IMR-90 (cell line): Measurements from ENCODE around the gene SLC50A1. TPM values are rescaled to one million over a fixed set of nuclear protein-coding genes. Genes with fewer than 3 reads are reported as not detected.
A peak's percentile ranks its signal among the peaks of the same experiment; 100 is the strongest.

Source experiments
- ATAC-seq: fragments of 200-7000 bp; cut with Tn5 transposase; 2 replicates; pipeline ENCODE4 v1.9.1; 2020; ENCODE audit warnings: low read depth, mild to moderate bottlenecking, moderate library complexity
- BruUV-seq: library from RNA; stranded (reverse); fragments of 400-500 nt; replicated peaks from 2 replicates; lab custom pipeline; 2021; lab: Mats Ljungman, UMichigan
- CTCF ChIA-PET: fragments of 300-600 bp; formaldehyde crosslinking; extraction: SDS; loops from one replicate; lab custom pipeline; 2021; ENCODE audit warnings: antibody characterized with exemption; lab: Yijun Ruan, JAX
- POLR2A ChIA-PET: fragments of 300-600 bp; sonication (Branson Sonifier 250); formaldehyde crosslinking; loops from one replicate; lab custom pipeline; 2022; ENCODE audit warnings: antibody characterized with exemption; ENCODE audit not compliant: unreplicated experiment; lab: Charles Lee
- DNase-seq: peaks from one replicate; pipeline ENCODE4 v3.0.0; 2013
- H2AFZ ChIP-seq: replicated peaks from 2 replicates; pipeline ENCODE3; 2013; ENCODE audit warnings: low read length, mild to moderate bottlenecking; ENCODE audit not compliant: poor library complexity
- H2AK5ac ChIP-seq: 2 replicates; pipeline ENCODE4 v1.6.1; 2013; ENCODE audit warnings: low read depth, low read length, inconsistent platforms
- H2AK9ac ChIP-seq: replicated peaks from 2 replicates; pipeline ENCODE3; 2013; ENCODE audit warnings: mild to moderate bottlenecking, low read depth, low read length, moderate library complexity; ENCODE audit not compliant: poor library complexity
- H2BK120ac ChIP-seq: 2 replicates; pipeline ENCODE4 v1.6.1; 2013; ENCODE audit warnings: low read depth, low read length, inconsistent platforms
- H2BK15ac ChIP-seq: 3 replicates; pipeline ENCODE4 v1.6.1; 2013; ENCODE audit warnings: low read depth, low read length, inconsistent platforms
- H2BK20ac ChIP-seq: 2 replicates; pipeline ENCODE4 v1.6.1; 2013; ENCODE audit warnings: low read depth, mild to moderate bottlenecking, inconsistent platforms, low read length, moderate library complexity
- H2BK5ac ChIP-seq: 2 replicates; pipeline ENCODE4 v1.6.1; 2013; ENCODE audit warnings: mild to moderate bottlenecking, low read depth, low read length, inconsistent platforms; ENCODE audit not compliant: poor library complexity, severe bottlenecking
- H3K14ac ChIP-seq: replicated peaks from 2 replicates; pipeline ENCODE4 v1.6.1; 2013; ENCODE audit warnings: low read depth, low read length, inconsistent platforms
- H3K18ac ChIP-seq: 2 replicates; pipeline ENCODE4 v1.6.1; 2013; ENCODE audit warnings: low read depth, low read length, control low read depth
- H3K23ac ChIP-seq: 2 replicates; pipeline ENCODE4 v1.6.1; 2013; ENCODE audit warnings: low read depth, low read length, inconsistent platforms
- H3K27ac ChIP-seq: 2 replicates; pipeline ENCODE4 v1.5.1; 2013; ENCODE audit warnings: mild to moderate bottlenecking, control low read depth, low read length; ENCODE audit not compliant: insufficient read depth
- H3K27me3 ChIP-seq: 2 replicates; pipeline ENCODE4 v1.6.1; 2013; ENCODE audit warnings: low read length; ENCODE audit not compliant: control insufficient read depth, insufficient read depth
- H3K36me3 ChIP-seq: 2 replicates; pipeline ENCODE4 v1.6.1; 2013; ENCODE audit warnings: low read length, mixed read lengths; ENCODE audit not compliant: control insufficient read depth, insufficient read depth
- H3K4ac ChIP-seq: 2 replicates; pipeline ENCODE4 v1.6.1; 2013; ENCODE audit warnings: low read depth, low read length, inconsistent platforms
- H3K4me1 ChIP-seq: 2 replicates; pipeline ENCODE4 v1.6.1; 2013; ENCODE audit warnings: low read length, mixed read lengths; ENCODE audit not compliant: control insufficient read depth, insufficient read depth
- H3K4me2 ChIP-seq: 2 replicates; pipeline ENCODE4 v1.6.1; 2013; ENCODE audit warnings: low read depth, mild to moderate bottlenecking, control low read depth, low read length, moderate library complexity
- H3K4me3 ChIP-seq: 2 replicates; pipeline ENCODE4 v1.5.1; 2013; ENCODE audit warnings: low read depth, mild to moderate bottlenecking, control low read depth, low read length, moderate library complexity; ENCODE audit not compliant: insufficient read depth
- H3K56ac ChIP-seq: 2 replicates; pipeline ENCODE4 v1.6.1; 2013; ENCODE audit warnings: low read length, inconsistent platforms; ENCODE audit not compliant: insufficient read depth; ENCODE audit errors: extremely low read depth
- H3K79me1 ChIP-seq, 2 experiments: 2 replicates each; pipeline ENCODE4 v1.6.1; 2013; ENCODE audit warnings: low read length in 2 of 2, inconsistent platforms in 1 of 2, low read depth in 1 of 2
- H3K9ac ChIP-seq: 2 replicates; pipeline ENCODE4 v1.6.1; 2013; ENCODE audit warnings: low read depth, low read length, control low read depth
- H3K9me1 ChIP-seq: 2 replicates; pipeline ENCODE4 v1.6.1; 2013; ENCODE audit warnings: low read length, inconsistent platforms; ENCODE audit not compliant: insufficient read depth
- H3K9me3 ChIP-seq: 2 replicates; pipeline ENCODE4 v1.6.1; 2013; ENCODE audit warnings: low read length; ENCODE audit not compliant: control insufficient read depth, insufficient read depth
- H4K20me1 ChIP-seq: 2 replicates; pipeline ENCODE4 v1.6.1; 2013; ENCODE audit warnings: low read length, inconsistent platforms; ENCODE audit not compliant: insufficient read depth
- H4K5ac ChIP-seq: 2 replicates; pipeline ENCODE4 v1.6.1; 2013; ENCODE audit warnings: mild to moderate bottlenecking, low read depth, low read length, control low read depth
- H4K8ac ChIP-seq, 2 experiments: 2 replicates each; pipeline ENCODE4 v1.6.1; 2013; ENCODE audit warnings: low read depth in 2 of 2, low read length in 2 of 2, control low read depth in 1 of 2, inconsistent platforms in 1 of 2
- H4K91ac ChIP-seq: 2 replicates; pipeline ENCODE4 v1.6.1; 2013; ENCODE audit warnings: low read depth, low read length, inconsistent platforms; ENCODE audit not compliant: insufficient read depth
- ELK1 ChIP-seq: fragments of 150-350 bp; IDR thresholded peaks from 2 replicates; pipeline ENCODE4 v1.6.1; 2016; ENCODE audit warnings: low read depth, mild to moderate bottlenecking, low read length, moderate library complexity, borderline replicate concordance
- FOS ChIP-seq: fragments of 150-350 bp; IDR thresholded peaks from 2 replicates; pipeline ENCODE4 v1.6.1; 2016; ENCODE audit warnings: low read depth, low read length
- MAZ ChIP-seq: IDR thresholded peaks from 2 replicates; pipeline ENCODE4 v1.6.1; 2012; ENCODE audit warnings: low read depth, mild to moderate bottlenecking, low read length, improper control_type of control experiment, moderate library complexity, borderline replicate concordance
- NFE2L2 ChIP-seq: fragments of 150-350 bp; IDR thresholded peaks from 2 replicates; pipeline ENCODE4 v1.6.1; 2016; ENCODE audit warnings: low read depth, mild to moderate bottlenecking, low read length
- RFX5 ChIP-seq: IDR thresholded peaks from 2 replicates; pipeline ENCODE4 v1.8.0; 2012; ENCODE audit warnings: low read depth, mild to moderate bottlenecking, low read length, moderate library complexity
- WGBS, 2 experiments: methylation state at CpG; one replicate each; pipeline versions ENCODE4 v1.1.5 to v1.1.7; 2013; ENCODE audit warnings: missing lambda C conversion rate in 2 of 2; ENCODE audit not compliant: insufficient read length in 1 of 2; ENCODE audit errors: extremely low coverage in 2 of 2; 5-methylcytosine and 5-hydroxymethylcytosine counted together
- dilution Hi-C: fragments of 300-500 bp; cut with HindIII; formaldehyde crosslinking; loops from one replicate; pipeline ENCODE4 v1.14.3; 2018; ENCODE audit warnings: low sequenced_read_pairs; ENCODE audit not compliant: unreplicated experiment
- in situ Hi-C: fragments of 300-500 bp; cut with MboI; formaldehyde crosslinking; loops from 3 replicates; pipeline ENCODE4 v1.14.3; 2019; ENCODE audit warnings: low sequenced_read_pairs, inconsistent platforms, mixed read lengths
- intact Hi-C: fragments of 100-400 bp; cut with micrococcal nuclease; formaldehyde crosslinking; loops from 2 replicates; pipeline ENCODE4 v1.10.0; 2022
- polyA plus RNA-seq, 3 experiments: library from polyadenylated mRNA; depleted of rRNA; stranded (reverse); fragments of >200 nt; gene quantifications; 2 replicates each; pipeline ENCODE4 v1.2.3, GENCODE V29; 2012; ENCODE audit warnings: low replicate concordance in 1 of 3
- total RNA-seq: library from RNA; depleted of rRNA; stranded (reverse); fragments of >200 nt; gene quantifications from 2 replicates; pipeline ENCODE4 v1.2.3, GENCODE V29; 2012

The SLC50A1 gene
- total and polyA plus RNA-seq, 2 of the 4 experiments (the other 2 are of a cell fraction), result 20.6 to 20.8 TPM

GRCh38 chr1:155128755-155129473, 6.7 kb upstream of the SLC50A1 start:
- H2AK9ac ChIP-seq, result peak overlapping the region; percentile 75
- H3K9me3 ChIP-seq, result no peaks in the 10 kb centered on the region
- no TSS peak for BruUV-seq
- CTCF ChIA-PET, result no interaction called here
- H3K18ac ChIP-seq, result no peak overlapping the region
- H3K4ac ChIP-seq, result no peak overlapping the region
- H2AFZ ChIP-seq, result no peak overlapping the region
- POLR2A ChIA-PET, result no interaction called here
- peaks cover 40% of the 10 kb centered on the region for H3K27me3 ChIP-seq
- no peak overlapping the region for H2BK5ac ChIP-seq
- WGBS, 2 experiments, result no CpG with 5 or more reads among the region's 14 CpGs
- peaks cover 22% of the 10 kb centered on the region for H3K4me1 ChIP-seq
- no peak overlapping the region for H2BK15ac ChIP-seq
- no peak overlapping the region for H4K8ac ChIP-seq
- peaks cover 2% of the 10 kb centered on the region for H4K20me1 ChIP-seq
- no peak overlapping the region for H2AK5ac ChIP-seq
- intact Hi-C loops, result loop anchor here (5.0 kb wide), 1 partner anchor 37 kb away; no protein-coding TSS in a partner anchor
- H3K23ac ChIP-seq, result peak overlapping the region; percentile 75; the same call in 1 of the 2 replicates
- in situ Hi-C loops, result no loop called here
- H3K9ac ChIP-seq, result no peak overlapping the region
- peak overlapping the region; percentile 77; the same call in 1 of the 2 replicates for H3K4me2 ChIP-seq
- no peak overlapping the region for H3K56ac ChIP-seq
- no peak for DNase-seq
- no peak overlapping the region for H3K27ac ChIP-seq
- dilution Hi-C loops, result no loop called here
- H3K14ac ChIP-seq, result no peak overlapping the region
- H3K36me3 ChIP-seq, result peaks cover 4% of the 10 kb centered on the region
- no peak overlapping the region for H2BK120ac ChIP-seq
- H3K79me1 ChIP-seq, result no peaks in the 10 kb centered on the region
- TF ChIP-seq FOS (no peak), MAZ (no peak), NFE2L2 (no peak), RFX5 (no peak), ELK1 (no peak)
- no peak overlapping the region for H4K91ac ChIP-seq
- no peak overlapping the region for H4K5ac ChIP-seq
- no peak for ATAC-seq
- H2BK20ac ChIP-seq, result no peak overlapping the region
- peaks cover 10% of the 10 kb centered on the region; the same call in 1 of the 2 replicates for H3K9me1 ChIP-seq
- H3K4me3 ChIP-seq, result no peak overlapping the region; the same call in 1 of the 2 replicates
